HepG2 (cell line): ENCODE measurements around the gene HEMK1. TPM values are rescaled to one million over a fixed set of nuclear protein-coding genes. Genes with fewer than 3 reads are reported as not detected.

Source experiments
- ATAC-seq: fragments of 200-7000 bp; cut with Tn5 transposase; 3 replicates; pipeline ENCODE4 v1.9.1; 2020; ENCODE audit warnings: mild to moderate bottlenecking, moderate library complexity
- BruUV-seq: library from RNA; stranded (reverse); fragments of 400-500 nt; replicated peaks from 2 replicates; lab custom pipeline; 2021; lab: Mats Ljungman, UMichigan
- CTCF ChIA-PET: fragments of 300-600 bp; formaldehyde crosslinking; extraction: SDS; loops from one replicate; lab custom pipeline; 2021; ENCODE audit warnings: low total read pairs, inconsistent platforms, low intra/inter-chr PET ratio; lab: Yijun Ruan, JAX
- POLR2A ChIA-PET: fragments of 350-600 bp; sonication (Branson Sonifier 250); formaldehyde crosslinking; loops from one replicate; lab custom pipeline; 2020; ENCODE audit warnings: antibody characterized with exemption, inconsistent platforms; lab: Yijun Ruan, JAX
- DNase-seq: peaks from one replicate; pipeline ENCODE4 v3.0.0-alpha.2; 2015; ENCODE audit warnings: low spot score
- FAIRE-seq: peaks from 3 replicates; lab custom pipeline; 2011; peaks lifted over from hg19 to GRCh38; lab: Jason Lieb, UNC
- H2AFZ ChIP-seq: one replicate; pipeline ENCODE4 v1.6.1; 2011; ENCODE audit warnings: low read length, inconsistent platforms
- H3K27ac ChIP-seq: fragments of 300-600 bp; 3 replicates; pipeline ENCODE4 v1.8.0; 2011; ENCODE audit warnings: mixed run types, mild to moderate bottlenecking, mixed read lengths, low read length, inconsistent platforms; ENCODE audit not compliant: insufficient read depth; ENCODE audit errors: extremely low read length
- H3K27me3 ChIP-seq, 2 experiments: fragments of 200-600 bp in 1 of 2; 2 replicates in 1 of 2; 3 replicates in 1 of 2; pipeline versions ENCODE4 v1.6.0 to v1.8.0; 2011; ENCODE audit warnings: low read length in 2 of 2, mild to moderate bottlenecking in 2 of 2, moderate library complexity in 2 of 2, inconsistent platforms in 1 of 2; ENCODE audit not compliant: insufficient read depth in 2 of 2, control insufficient read depth in 1 of 2
- H3K36me3 ChIP-seq, 2 experiments: fragments of 200-600 bp in 1 of 2; replicated peaks in 1 of 2; 2 replicates in 1 of 2; 3 replicates in 1 of 2; pipeline versions ENCODE4 v1.5.1 to v1.8.0; 2011; ENCODE audit warnings: low read length in 2 of 2, inconsistent platforms in 1 of 2; ENCODE audit not compliant: insufficient read depth in 2 of 2, control insufficient read depth in 1 of 2
- H3K4me1 ChIP-seq: 2 replicates; pipeline ENCODE4 v1.5.1; 2012; ENCODE audit warnings: low read length, inconsistent platforms; ENCODE audit not compliant: insufficient read depth
- H3K4me2 ChIP-seq: 2 replicates; pipeline ENCODE4 v1.6.0; 2011; ENCODE audit warnings: low read depth, low read length, inconsistent platforms
- H3K4me3 ChIP-seq, 3 experiments: fragments of 200-600 bp in 1 of 3; sonication (generic), shearing (Covaris generic) in 1 of 3; replicated peaks in 1 of 3; 2 replicates each; pipeline ENCODE4 v1.5.1; 2011 to 2016; ENCODE audit warnings: low read length in 3 of 3, inconsistent platforms in 2 of 3, low read depth in 2 of 3, mild to moderate bottlenecking in 2 of 3, control low read depth in 1 of 3, mixed read lengths in 1 of 3; ENCODE audit not compliant: insufficient read depth in 1 of 3
- H3K79me2 ChIP-seq: one replicate; pipeline ENCODE4 v1.6.1; 2011; ENCODE audit warnings: low read length, inconsistent platforms; ENCODE audit not compliant: insufficient read depth
- H3K9ac ChIP-seq: 2 replicates; pipeline ENCODE4 v1.6.0; 2011; ENCODE audit warnings: mild to moderate bottlenecking, low read depth, low read length, inconsistent platforms; ENCODE audit not compliant: insufficient read depth
- H3K9me3 ChIP-seq: 2 replicates; pipeline ENCODE4 v1.5.1; 2012; ENCODE audit warnings: mild to moderate bottlenecking, low read length
- H4K20me1 ChIP-seq: 2 replicates; pipeline ENCODE4 v1.6.0; 2011; ENCODE audit warnings: inconsistent platforms, mild to moderate bottlenecking, low read length, moderate library complexity; ENCODE audit not compliant: insufficient read depth
- AHDC1 ChIP-seq: sonication (generic); formaldehyde crosslinking; IDR thresholded peaks from 2 replicates; pipeline ENCODE4 v1.5.1; 2020; ENCODE audit warnings: mild to moderate bottlenecking, missing genetic modification reagents, borderline replicate concordance
- JUN ChIP-seq: sonication (generic); formaldehyde crosslinking; IDR thresholded peaks from 2 replicates; pipeline ENCODE4 v1.4.0; 2020; ENCODE audit warnings: mild to moderate bottlenecking, missing genetic modification reagents
- KDM5B ChIP-seq: sonication (generic); formaldehyde crosslinking; IDR thresholded peaks from 2 replicates; pipeline ENCODE4 v1.4.0; 2020; ENCODE audit warnings: missing genetic modification reagents, mild to moderate bottlenecking, borderline replicate concordance
- NFE2L2 ChIP-seq: fragments of 150-350 bp; IDR thresholded peaks from 2 replicates; pipeline ENCODE4 v1.6.1; 2014; ENCODE audit warnings: low read length
- ZBTB40 ChIP-seq, 2 experiments: fragments of 450-650 bp in 1 of 2; sonication (generic) in 1 of 2; formaldehyde crosslinking in 1 of 2; IDR thresholded peaks; 2 replicates each; pipeline versions ENCODE4 v1.6.1 to v1.8.0; 2016 to 2022; ENCODE audit warnings: antibody characterized with exemption in 1 of 2, mild to moderate bottlenecking in 1 of 2, missing genetic modification reagents in 1 of 2
- ZBTB7A ChIP-seq: sonication (generic); formaldehyde crosslinking; IDR thresholded peaks from 2 replicates; pipeline ENCODE4 v1.8.0; 2022; ENCODE audit warnings: mild to moderate bottlenecking, missing genetic modification reagents
- ZNF275 ChIP-seq: sonication (generic); formaldehyde crosslinking; IDR thresholded peaks from 2 replicates; pipeline ENCODE4 v1.8.0; 2022; ENCODE audit warnings: missing genetic modification reagents, mild to moderate bottlenecking, inconsistent platforms, borderline replicate concordance
- ZNF431 ChIP-seq: sonication (generic); formaldehyde crosslinking; IDR thresholded peaks from 2 replicates; pipeline ENCODE4 v1.9.0; 2022; ENCODE audit warnings: missing genetic modification reagents, low read depth, mild to moderate bottlenecking, borderline replicate concordance
- WGBS: methylation state at CpG from one replicate; pipeline ENCODE4 v1.1.6; 2017; ENCODE audit warnings: low lambda C conversion rate; 5-methylcytosine and 5-hydroxymethylcytosine counted together
- in situ Hi-C: cut with HindIII; loops from 2 replicates; pipeline ENCODE4 v1.10.0; 2017; ENCODE audit warnings: low pct_unique_long_range_greater_than_20kb; ENCODE audit not compliant: extremely low pct_ligation_motif_present
- intact Hi-C: fragments of 100-400 bp; cut with micrococcal nuclease; formaldehyde crosslinking; loops from one replicate; pipeline ENCODE4 v1.10.0; 2022; ENCODE audit not compliant: unreplicated experiment
- polyA plus RNA-seq, 8 experiments: library from polyadenylated mRNA; depleted of rRNA in 3 of 8; stranded (reverse) in 7 of 8; unstranded in 1 of 8; fragments of >200 nt; fragmentation: Illumina TruSeq in 4 of 8; extraction: Trizol in 4 of 8; gene quantifications; 2 replicates each; pipeline versions ENCODE4 v1.2.1 to v1.2.3, GENCODE V29; 2011 to 2016; ENCODE audit warnings: low read depth in 4 of 8, missing spikeins in 1 of 8, mixed read lengths in 1 of 8; ENCODE audit not compliant: insufficient read depth in 1 of 8
- total RNA-seq, 5 experiments: library from RNA; depleted of rRNA; stranded (reverse); fragments of >200 nt; fragmentation: Illumina TruSeq; extraction: Trizol; gene quantifications; 2 replicates each; pipeline ENCODE4 v1.2.3, GENCODE V29; 2016; ENCODE audit warnings: low read depth in 1 of 5

Gene HEMK1
- total and polyA plus RNA-seq, 2 of the 13 experiments (the other 11 are each of a cell fraction or from before 2014, with no cell fraction given): 9.8 to 12.6 TPM

GRCh38 chr3:50524746-50525145 is 44.6 kb upstream of the HEMK1 start:
- no peaks in the 10 kb centered on the region for H3K79me2 ChIP-seq
- FAIRE-seq (no peak), DNase-seq (no peak), ATAC-seq (no peak)
- no peaks in the 10 kb centered on the region for H3K9me3 ChIP-seq
- H3K4me1 ChIP-seq: no peaks in the 10 kb centered on the region
- POLR2A ChIA-PET: no interaction called here
- no peak overlapping the region for H2AFZ ChIP-seq
- H3K36me3 ChIP-seq: no peaks in the 10 kb centered on the region
- no peaks in the 10 kb centered on the region for H4K20me1 ChIP-seq
- intact Hi-C loops (no loop called here), in situ Hi-C loops (no loop called here)
- no peak overlapping the region for H3K4me2 ChIP-seq
- WGBS: 39% methylated on average over 3 of the region's 5 CpGs
- no peak overlapping the region for H3K27ac ChIP-seq
- BruUV-seq: no TSS peak
- H3K27me3 ChIP-seq: peaks cover 3 to 19% of the 10 kb centered on the region in 2 experiments; a peak in 4 of 5 replicates
- CTCF ChIA-PET: no interaction called here
- no peak overlapping the region for H3K9ac ChIP-seq
- no peak overlapping the region for H3K4me3 ChIP-seq
- TF ChIP-seq ZBTB40 (IDR thresholded peaks at IDR 0.05) (no peak), ZBTB40 (CRISPR knock-in tag; IDR thresholded peaks at IDR 0.05) (no peak), JUN (CRISPR knock-in tag) (no peak), NFE2L2 (no peak), ZNF431 (no peak), KDM5B (CRISPR knock-in tag) (no peak), AHDC1 (CRISPR knock-in tag) (no peak), ZBTB7A (CRISPR knock-in tag) (no peak), ZNF275 (no peak)
